Ishikawa (cell line): ENCODE data around the gene HCN2.

ENCODE experiments used
- CEBPB ChIP-seq: IDR thresholded peaks from 2 replicates; pipeline ENCODE4 v1.6.1; 2012
- CREB1 ChIP-seq: IDR thresholded peaks from 2 replicates; pipeline ENCODE4 v1.6.1; 2012; ENCODE audit warnings: low read depth
- EGR1 ChIP-seq: IDR thresholded peaks from 2 replicates; pipeline ENCODE4 v1.6.1; 2012
- EP300 ChIP-seq: IDR thresholded peaks from 2 replicates; pipeline ENCODE4 v1.6.1; 2012; ENCODE audit warnings: borderline replicate concordance
- FOXM1 ChIP-seq: IDR thresholded peaks from 2 replicates; pipeline ENCODE4 v1.6.1; 2012; ENCODE audit warnings: low read depth, borderline replicate concordance
- MAX ChIP-seq: IDR thresholded peaks from 2 replicates; pipeline ENCODE4 v1.6.1; 2012
- NFIC ChIP-seq: IDR thresholded peaks from 2 replicates; pipeline ENCODE4 v1.6.1; 2012
- RAD21 ChIP-seq: IDR thresholded peaks from 2 replicates; pipeline ENCODE4 v1.6.1; 2012; ENCODE audit warnings: low read depth
- REST ChIP-seq: IDR thresholded peaks from 2 replicates; pipeline ENCODE4 v1.6.1; 2012; ENCODE audit warnings: low read depth, mild to moderate bottlenecking
- TAF1 ChIP-seq: IDR thresholded peaks from 2 replicates; pipeline ENCODE4 v1.6.1; 2012; ENCODE audit warnings: low read depth, mild to moderate bottlenecking
- TCF12 ChIP-seq: IDR thresholded peaks from 2 replicates; pipeline ENCODE4 v1.6.1; 2012; ENCODE audit warnings: low read depth
- TEAD4 ChIP-seq: IDR thresholded peaks from 2 replicates; pipeline ENCODE4 v1.6.1; 2012
- USF1 ChIP-seq: IDR thresholded peaks from 2 replicates; pipeline ENCODE4 v1.6.1; 2012
- YY1 ChIP-seq: IDR thresholded peaks from 2 replicates; pipeline ENCODE4 v1.6.1; 2012; ENCODE audit warnings: low read depth
- ZBTB7A ChIP-seq: IDR thresholded peaks from 2 replicates; pipeline ENCODE4 v1.6.1; 2012; ENCODE audit warnings: low read depth

Gene HCN2

GRCh38 chr19:571566-571974 lies 18.1 kb upstream of the HCN2 start:
- no peak for TF ChIP-seq TAF1
- TF ChIP-seq EGR1, result peak; percentile 5; the same call in 1 of the 2 replicates

GRCh38 chr19:572140-572742 lies 17.4 kb upstream of the HCN2 start, which contains the start of gene BSG:
TSS of gene BSG (plus strand) at chr19:572596. CDS start at chr19:572635, 39 bp downstream.
- 0 out of 2 replicates have a peak, but pooled peaks have one; percentile 13 for TF ChIP-seq FOXM1
- peak; percentile 16; the same call in 1 of the 2 replicates for TF ChIP-seq TCF12
- TF ChIP-seq TAF1, result peak; percentile 94
- TF ChIP-seq REST, result no peak
- no peak for TF ChIP-seq EP300
- peak; percentile 99 for TF ChIP-seq USF1
- no peak for TF ChIP-seq NFIC
- TF ChIP-seq YY1, result peak; percentile 82
- TF ChIP-seq CREB1, result 0 out of 2 replicates have a peak, but pooled peaks have one; percentile 31
- TF ChIP-seq MAX, result peak; percentile 61
- peak; percentile 44; the same call in 1 of the 2 replicates for TF ChIP-seq TEAD4

GRCh38 chr19:572743-573518 lies 16.8 kb upstream of the HCN2 start:
- TF ChIP-seq CEBPB (no peak), ZBTB7A (peak; percentile 90), NFIC (peak; percentile 76), RAD21 (no peak), EGR1 (peak; percentile 38), FOXM1 (no peak), EP300 (no peak), REST (no peak), MAX (0 out of 2 replicates have a peak, but pooled peaks have one; percentile 42), TAF1 (no peak; the same call in 1 of the 2 replicates), USF1 (no peak), CREB1 (no peak)

- TF ChIP-seq REST, result no peak
- no peak for TF ChIP-seq TCF12
- no peak for TF ChIP-seq ZBTB7A
- TF ChIP-seq FOXM1, result no peak
- TF ChIP-seq NFIC, result no peak
- no peak for TF ChIP-seq EGR1
- TF ChIP-seq CEBPB, result no peak
- TF ChIP-seq USF1, result no peak
- TF ChIP-seq TEAD4, result no peak
- no peak for TF ChIP-seq YY1
- TF ChIP-seq MAX, result no peak
Observed at GRCh38 chr19:573519-573825, 16.2 kb upstream of the HCN2 start.
